ENCODE data around the gene CTSF.

Gene CTSF

GRCh38 chr11:66559866-66560676, 8.3 kb downstream of the CTSF start:
- no peak for DNase-seq (ENCODE audit: low spot score)
- no peak for TF ChIP-seq CTCF (IDR thresholded peaks at IDR 0.05; ENCODE audit: borderline replicate concordance, control extremely low read depth, extremely low read depth, insufficient read depth, missing control alignments)
- in situ Hi-C loops (cut with MboI; ENCODE audit: low sequenced_read_pairs, unreplicated experiment): no loop called here

- DNase-seq (ENCODE audit: low spot score): no peak
- in situ Hi-C loops (cut with MboI; ENCODE audit: low sequenced_read_pairs, unreplicated experiment): no loop called here
- TF ChIP-seq CTCF (IDR thresholded peaks at IDR 0.05; ENCODE audit: borderline replicate concordance, control extremely low read depth, extremely low read depth, insufficient read depth, missing control alignments): no peak
Observed at GRCh38 chr11:66559142-66559865, 9.1 kb downstream of the CTSF start.

- in situ Hi-C loops (cut with MboI; ENCODE audit: low sequenced_read_pairs, unreplicated experiment): no loop called here
- no peak for DNase-seq (ENCODE audit: low spot score)
- no peak for TF ChIP-seq CTCF (IDR thresholded peaks at IDR 0.05; ENCODE audit: borderline replicate concordance, control extremely low read depth, extremely low read depth, insufficient read depth, missing control alignments)
Observed at GRCh38 chr11:66557733-66558326, 10.6 kb downstream of the CTSF start.

GRCh38 chr11:66556086-66556485, 12.3 kb downstream of the CTSF start:
- DNase-seq (ENCODE audit: low spot score): no peak
- in situ Hi-C loops (cut with MboI; ENCODE audit: low sequenced_read_pairs, unreplicated experiment): no loop called here
- TF ChIP-seq CTCF (IDR thresholded peaks at IDR 0.05; ENCODE audit: borderline replicate concordance, control extremely low read depth, extremely low read depth, insufficient read depth, missing control alignments): no peak

- in situ Hi-C loops (cut with MboI; ENCODE audit: low sequenced_read_pairs, unreplicated experiment): no loop called here
- no peak for DNase-seq (ENCODE audit: low spot score)
- TF ChIP-seq CTCF (IDR thresholded peaks at IDR 0.05; ENCODE audit: borderline replicate concordance, control extremely low read depth, extremely low read depth, insufficient read depth, missing control alignments): no peak
Observed at GRCh38 chr11:66555416-66555815, 13.0 kb downstream of the CTSF start.

GRCh38 chr11:66554602-66555001, 13.8 kb downstream of the CTSF start:
- in situ Hi-C loops (cut with MboI; ENCODE audit: low sequenced_read_pairs, unreplicated experiment): no loop called here
- TF ChIP-seq CTCF (IDR thresholded peaks at IDR 0.05; ENCODE audit: borderline replicate concordance, control extremely low read depth, extremely low read depth, insufficient read depth, missing control alignments): no peak
- no peak for DNase-seq (ENCODE audit: low spot score)
